ENCODE data around the gene USP17L17.
"Not testable (repeated sequence)": the region's sequence is repeated elsewhere in the genome, so short reads cannot be mapped to it uniquely, and the experiment has no call there.

DNA sequence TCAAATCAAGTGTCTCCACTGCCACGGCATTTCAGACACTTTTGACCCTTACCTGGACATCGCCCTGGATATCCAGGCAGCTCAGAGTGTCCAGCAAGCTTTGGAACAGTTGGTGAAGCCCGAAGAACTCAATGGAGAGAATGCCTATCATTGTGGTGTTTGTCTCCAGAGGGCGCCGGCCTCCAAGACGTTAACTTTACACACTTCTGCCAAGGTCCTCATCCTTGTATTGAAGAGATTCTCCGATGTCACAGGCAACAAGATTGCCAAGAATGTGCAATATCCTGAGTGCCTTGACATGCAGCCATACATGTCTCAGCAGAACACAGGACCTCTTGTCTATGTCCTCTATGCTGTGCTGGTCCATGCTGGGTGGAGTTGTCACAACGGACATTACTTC is 13.4 kb upstream of the USP17L17 start:
- TF ChIP-seq POLR2A, CTCF (IDR thresholded peaks at IDR 0.05): not testable (repeated sequence)
